ENCODE data around the gene CSMD2. TPM values are rescaled to one million over a fixed set of nuclear protein-coding genes. Genes with fewer than 3 reads are reported as not detected.
"Not testable (repeated sequence)": the region's sequence is repeated elsewhere in the genome, so short reads cannot be mapped to it uniquely, and the experiment has no call there.

CSMD2 gene
- total RNA-seq, 2 donors from 2014 or later, result 2.8 to 3.0 TPM

GRCh38 chr1:34028381-34029055 is 136.5 kb downstream of the CSMD2 start:
- no peak for DNase-seq (ENCODE audit: low spot score)
- Histone ChIP-seq H3K4me1 (ENCODE audit: control insufficient read depth in 1 of 2, low read depth in 2 of 2) (no peaks in the 10 kb centered on the region), H3K27me3 (replicated peaks; ENCODE audit: insufficient read depth) (no peaks in the 10 kb centered on the region), H3K9me3 (no peaks in the 10 kb centered on the region), H3K4me3 (no peak overlapping the region), H3K36me3 (no peaks in the 10 kb centered on the region), H3K27ac (no peak overlapping the region)
- TF ChIP-seq, protein P1, sequence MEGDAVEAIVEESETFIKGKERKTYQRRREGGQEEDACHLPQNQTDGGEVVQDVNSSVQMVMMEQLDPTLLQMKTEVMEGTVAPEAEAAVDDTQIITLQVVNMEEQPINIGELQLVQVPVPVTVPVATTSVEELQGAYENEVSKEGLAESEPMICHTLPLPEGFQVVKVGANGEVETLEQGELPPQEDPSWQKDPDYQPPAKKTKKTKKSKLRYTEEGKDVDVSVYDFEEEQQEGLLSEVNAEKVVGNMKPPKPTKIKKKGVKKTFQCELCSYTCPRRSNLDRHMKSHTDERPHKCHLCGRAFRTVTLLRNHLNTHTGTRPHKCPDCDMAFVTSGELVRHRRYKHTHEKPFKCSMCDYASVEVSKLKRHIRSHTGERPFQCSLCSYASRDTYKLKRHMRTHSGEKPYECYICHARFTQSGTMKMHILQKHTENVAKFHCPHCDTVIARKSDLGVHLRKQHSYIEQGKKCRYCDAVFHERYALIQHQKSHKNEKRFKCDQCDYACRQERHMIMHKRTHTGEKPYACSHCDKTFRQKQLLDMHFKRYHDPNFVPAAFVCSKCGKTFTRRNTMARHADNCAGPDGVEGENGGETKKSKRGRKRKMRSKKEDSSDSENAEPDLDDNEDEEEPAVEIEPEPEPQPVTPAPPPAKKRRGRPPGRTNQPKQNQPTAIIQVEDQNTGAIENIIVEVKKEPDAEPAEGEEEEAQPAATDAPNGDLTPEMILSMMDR (IDR thresholded peaks at IDR 0.05), result no peak
- ATAC-seq (ENCODE audit: insufficient number of reproducible peaks, low FRiP score, low read depth), result no peak

DNA sequence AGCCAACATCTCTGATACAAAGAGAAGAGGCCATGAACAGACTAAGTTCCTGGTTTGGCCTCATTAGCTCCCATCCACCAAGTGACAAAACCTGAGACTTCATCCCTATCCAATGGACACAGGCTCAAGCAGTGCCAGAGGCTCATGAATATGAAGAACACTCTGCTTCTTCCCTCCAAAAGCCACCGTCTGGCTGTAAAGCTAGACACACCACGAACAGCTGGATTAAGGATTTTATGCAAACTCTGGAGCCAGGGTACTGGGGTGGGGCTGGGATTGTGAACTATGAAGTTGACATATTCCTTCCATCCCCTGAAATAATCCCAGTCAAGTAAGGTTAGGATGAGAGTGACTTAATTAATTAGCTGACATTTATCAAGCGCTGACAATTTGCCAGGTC is 139.4 kb downstream of the CSMD2 start:
- no peaks in the 10 kb centered on the region for H3K4me1 ChIP-seq (ENCODE audit: control insufficient read depth in 1 of 2, low read depth in 2 of 2)
- H3K36me3 ChIP-seq, result no peaks in the 10 kb centered on the region
- H3K27me3 ChIP-seq (replicated peaks; ENCODE audit: insufficient read depth), result no peaks in the 10 kb centered on the region
- H3K4me3 ChIP-seq, result no peak overlapping the region
- no peaks in the 10 kb centered on the region for H3K9me3 ChIP-seq
- DNase-seq (ENCODE audit: low spot score) (no peak), ATAC-seq (ENCODE audit: insufficient number of reproducible peaks, low FRiP score, low read depth) (no peak)
- H3K27ac ChIP-seq, result no peak overlapping the region
- TF ChIP-seq, protein P1 (IDR thresholded peaks at IDR 0.05), result no peak

DNA sequence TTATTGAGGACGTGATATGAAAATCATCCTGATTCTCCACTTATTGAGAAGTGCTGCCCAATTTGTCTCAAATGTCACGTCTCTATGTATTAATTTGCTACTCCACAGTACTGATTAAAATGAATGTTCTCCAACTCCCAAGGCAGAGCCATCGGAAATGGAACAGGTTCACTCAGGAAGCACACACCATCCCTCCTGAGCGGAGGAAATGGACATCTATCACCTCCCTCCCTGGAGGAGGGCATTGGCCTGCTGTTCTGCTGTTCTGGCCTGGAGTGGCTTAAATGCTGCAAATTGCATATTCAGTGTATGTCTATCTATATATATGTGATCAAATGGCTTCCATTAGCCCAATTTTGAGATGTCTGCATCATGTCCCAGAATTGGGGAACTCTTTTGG is 140.5 kb downstream of the CSMD2 start:
- ATAC-seq (ENCODE audit: insufficient number of reproducible peaks, low FRiP score, low read depth), result no peak

DNA sequence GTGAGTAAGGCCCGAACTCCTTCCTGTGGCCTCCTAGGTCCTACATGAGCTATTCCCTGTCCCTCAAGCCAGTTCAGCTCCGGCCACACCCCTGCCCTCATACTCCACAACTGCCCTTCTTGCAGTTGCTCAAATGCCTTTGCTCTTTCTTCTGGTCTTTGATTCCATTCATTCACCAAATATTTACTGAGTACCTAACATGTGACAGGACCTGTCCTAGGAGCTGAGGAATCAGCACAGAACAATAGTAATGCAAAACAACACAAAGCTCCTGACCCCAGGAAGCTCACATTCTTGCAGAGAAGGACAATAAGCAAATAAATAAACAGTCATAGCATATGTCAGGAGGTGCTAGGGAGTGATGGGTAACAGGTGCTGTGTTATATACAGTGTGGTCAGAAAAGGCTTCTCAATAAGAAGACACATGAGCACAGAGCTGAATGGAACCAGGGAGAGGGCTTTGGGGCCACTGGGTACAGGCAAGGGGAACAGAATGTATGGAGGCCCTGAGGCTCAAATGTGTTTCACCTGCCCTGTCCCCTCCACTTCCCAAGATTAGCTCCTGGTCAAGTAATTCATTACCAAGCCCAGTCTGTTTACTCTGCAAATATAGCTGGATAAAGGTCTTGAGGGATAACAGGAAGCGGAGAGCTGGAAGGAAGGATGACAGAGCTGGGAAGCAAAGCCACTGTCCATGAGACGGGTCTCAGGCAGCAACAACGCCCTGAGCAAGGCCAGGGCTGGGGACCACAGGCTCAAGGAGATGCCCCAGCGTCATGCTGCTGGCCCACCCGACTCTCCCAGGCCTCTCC is 145.1 kb downstream of the CSMD2 start:
- H3K27me3 ChIP-seq (replicated peaks; ENCODE audit: insufficient read depth), result no peaks in the 10 kb centered on the region
- ATAC-seq (ENCODE audit: insufficient number of reproducible peaks, low FRiP score, low read depth), result no peak
- DNase-seq (ENCODE audit: low spot score), result no peak
- no peak overlapping the region for H3K27ac ChIP-seq
- H3K9me3 ChIP-seq, result no peaks in the 10 kb centered on the region
- no peaks in the 10 kb centered on the region for H3K36me3 ChIP-seq
- H3K4me3 ChIP-seq, result no peak overlapping the region
- H3K4me1 ChIP-seq (ENCODE audit: control insufficient read depth in 1 of 2, low read depth in 2 of 2), result no peaks in the 10 kb centered on the region
- TF ChIP-seq, protein P1 (IDR thresholded peaks at IDR 0.05), result no peak

More for the DNA sequence above, 140.5 kb downstream of the CSMD2 start:
- no peaks in the 10 kb centered on the region for H3K36me3 ChIP-seq
- no peak overlapping the region for H3K27ac ChIP-seq
- no peaks in the 10 kb centered on the region for H3K4me1 ChIP-seq (ENCODE audit: control insufficient read depth in 1 of 2, low read depth in 2 of 2)
- H3K27me3 ChIP-seq (replicated peaks; ENCODE audit: insufficient read depth), result no peaks in the 10 kb centered on the region
- no peaks in the 10 kb centered on the region for H3K9me3 ChIP-seq
- DNase-seq (ENCODE audit: low spot score), result no peak
- H3K4me3 ChIP-seq, result no peak overlapping the region
- TF ChIP-seq, protein P1 (IDR thresholded peaks at IDR 0.05), result no peak

- no peak for DNase-seq (ENCODE audit: low spot score)
- Histone ChIP-seq H3K9me3 (no peaks in the 10 kb centered on the region), H3K4me3 (no peak overlapping the region), H3K27ac (no peak overlapping the region), H3K27me3 (replicated peaks; ENCODE audit: insufficient read depth) (no peaks in the 10 kb centered on the region), H3K36me3 (no peaks in the 10 kb centered on the region), H3K4me1 (ENCODE audit: control insufficient read depth in 1 of 2, low read depth in 2 of 2) (no peaks in the 10 kb centered on the region)
- TF ChIP-seq, protein P1 (IDR thresholded peaks at IDR 0.05), result no peak
- no peak for ATAC-seq (ENCODE audit: insufficient number of reproducible peaks, low FRiP score, low read depth)
Measured at GRCh38 chr1:34018285-34018684, 146.7 kb downstream of the CSMD2 start.

- not testable (repeated sequence) for H3K27me3 ChIP-seq (replicated peaks; ENCODE audit: insufficient read depth); H3K27ac ChIP-seq; DNase-seq (ENCODE audit: low spot score); H3K9me3 ChIP-seq; H3K4me3 ChIP-seq; ATAC-seq (ENCODE audit: insufficient number of reproducible peaks, low FRiP score, low read depth); H3K4me1 ChIP-seq (ENCODE audit: control insufficient read depth in 1 of 2, low read depth in 2 of 2); H3K36me3 ChIP-seq
Measured at GRCh38 chr1:34016281-34016680, 148.7 kb downstream of the CSMD2 start.

All from thoracic aorta (tissue), 2 donors.